ENCODE results near the gene GRIK5. TPM values are rescaled to one million over a fixed set of nuclear protein-coding genes. Genes with fewer than 3 reads are reported as not detected.
A peak's percentile ranks its signal among the peaks of the same experiment; 100 is the strongest.

GRIK5 gene
- total and polyA plus RNA-seq, 2 donors from 2014 or later = 8.9 to 16.2 TPM

DNA sequence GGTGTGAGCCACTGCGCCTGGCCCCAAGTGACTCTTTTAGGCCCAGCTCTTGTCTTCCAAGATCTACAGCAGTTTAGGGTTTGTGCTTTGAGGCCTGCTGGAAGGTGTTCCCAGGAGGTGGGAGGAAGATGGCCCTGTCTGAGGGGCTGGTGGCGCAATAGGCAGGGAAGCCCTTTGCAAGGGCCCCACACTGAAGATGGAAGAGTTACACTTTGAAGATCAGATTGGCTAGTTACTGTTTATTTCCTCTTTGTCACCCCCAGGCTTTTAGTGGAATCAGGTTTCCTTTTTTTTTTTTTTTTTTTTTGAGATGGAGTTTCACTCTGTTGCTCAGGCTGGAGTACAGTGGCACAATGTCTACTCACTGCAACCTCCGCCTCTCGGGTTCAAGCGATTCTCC is 109.0 kb downstream of the GRIK5 start:
- H3K27ac ChIP-seq (ENCODE audit: low read depth in 2 of 2, low read length in 2 of 2) = no peak overlapping the region
- no peaks in the 10 kb centered on the region for H3K9me3 ChIP-seq (ENCODE audit: control insufficient read depth in 2 of 3, insufficient read depth in 1 of 3, low read length in 3 of 3)
- TF ChIP-seq, protein P1, sequence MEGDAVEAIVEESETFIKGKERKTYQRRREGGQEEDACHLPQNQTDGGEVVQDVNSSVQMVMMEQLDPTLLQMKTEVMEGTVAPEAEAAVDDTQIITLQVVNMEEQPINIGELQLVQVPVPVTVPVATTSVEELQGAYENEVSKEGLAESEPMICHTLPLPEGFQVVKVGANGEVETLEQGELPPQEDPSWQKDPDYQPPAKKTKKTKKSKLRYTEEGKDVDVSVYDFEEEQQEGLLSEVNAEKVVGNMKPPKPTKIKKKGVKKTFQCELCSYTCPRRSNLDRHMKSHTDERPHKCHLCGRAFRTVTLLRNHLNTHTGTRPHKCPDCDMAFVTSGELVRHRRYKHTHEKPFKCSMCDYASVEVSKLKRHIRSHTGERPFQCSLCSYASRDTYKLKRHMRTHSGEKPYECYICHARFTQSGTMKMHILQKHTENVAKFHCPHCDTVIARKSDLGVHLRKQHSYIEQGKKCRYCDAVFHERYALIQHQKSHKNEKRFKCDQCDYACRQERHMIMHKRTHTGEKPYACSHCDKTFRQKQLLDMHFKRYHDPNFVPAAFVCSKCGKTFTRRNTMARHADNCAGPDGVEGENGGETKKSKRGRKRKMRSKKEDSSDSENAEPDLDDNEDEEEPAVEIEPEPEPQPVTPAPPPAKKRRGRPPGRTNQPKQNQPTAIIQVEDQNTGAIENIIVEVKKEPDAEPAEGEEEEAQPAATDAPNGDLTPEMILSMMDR (IDR thresholded peaks at IDR 0.05; ENCODE audit: borderline replicate concordance, extremely low read depth, insufficient read depth) = no peak
- no peak for FAIRE-seq
- no peak for DNase-seq
- no peaks in the 10 kb centered on the region for H3K27me3 ChIP-seq (ENCODE audit: control insufficient read depth, insufficient read depth, low read length)
- peaks cover 0 to 15% (median 4%) of the 10 kb centered on the region in 3 donors for H3K4me1 ChIP-seq (ENCODE audit: control insufficient read depth in 2 of 3, insufficient read depth in 2 of 3, low read depth in 1 of 3, low read length in 3 of 3)
- no peak overlapping the region for H3K4me3 ChIP-seq (ENCODE audit: low read length in 3 of 3)
- intact Hi-C loops (cut with DNase I) = no loop called here
- H3K9ac ChIP-seq (ENCODE audit: low read length in 3 of 3) = no peak overlapping the region
- H3K36me3 ChIP-seq (ENCODE audit: control insufficient read depth in 2 of 3, insufficient read depth in 3 of 3, low read length in 3 of 3) = peaks cover 0 to 3% (median 3%) of the 10 kb centered on the region in 3 donors

DNA sequence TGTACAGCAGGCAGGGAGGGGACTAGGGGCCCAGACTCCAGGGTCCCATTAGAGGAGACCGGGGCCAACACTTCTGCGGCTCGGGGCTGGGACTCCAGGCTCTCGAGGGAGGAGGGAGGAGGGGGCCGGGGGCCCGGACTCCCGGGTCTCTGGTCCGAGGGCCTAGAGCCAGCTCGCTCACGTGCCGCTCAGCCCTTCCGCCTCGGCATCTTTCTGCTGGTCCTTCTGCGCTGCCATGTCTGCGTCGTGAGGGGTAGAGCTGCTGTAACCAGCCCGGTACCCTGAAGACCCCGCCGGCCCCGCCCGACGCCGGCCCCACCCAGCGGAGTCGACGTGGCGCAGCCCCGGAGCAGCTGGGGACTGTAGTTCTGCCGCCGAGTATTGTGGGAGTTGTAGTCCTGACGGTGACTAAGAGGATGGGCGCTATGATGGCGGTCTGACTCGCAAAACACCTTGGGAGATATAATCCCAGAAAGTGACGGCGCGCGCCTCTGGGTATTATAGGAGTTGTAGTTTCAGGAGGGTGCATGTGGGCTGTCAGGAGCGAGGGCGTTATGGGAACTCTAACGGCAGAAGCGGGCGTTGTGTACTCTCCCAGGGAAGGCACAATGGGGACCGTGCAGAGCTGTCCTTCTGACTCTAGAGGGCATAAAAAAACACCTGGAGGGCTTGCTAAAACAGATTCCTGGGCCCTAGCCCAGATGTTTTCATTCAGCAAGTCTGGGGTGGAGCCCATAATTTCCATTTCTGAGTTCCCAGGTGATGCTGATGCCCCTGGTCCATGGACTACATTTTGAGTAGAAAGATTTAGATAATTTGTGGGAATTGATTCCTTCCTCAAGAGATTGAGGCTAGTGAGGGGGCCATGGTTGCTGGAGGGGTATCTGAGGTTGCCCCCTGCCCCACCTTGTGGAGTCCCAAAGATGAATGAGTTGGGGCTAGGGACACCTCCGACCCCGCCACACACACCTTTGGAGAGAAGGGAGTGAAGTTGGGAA is 110.7 kb downstream of the GRIK5 start, which contains the start of gene RABAC1:
Gene RABAC1, minus strand, starts transcription at position 266 of the 998 bp plus-strand sequence. Its CDS starts 29 bp downstream, at position 237.
- Histone ChIP-seq H3K9me3 (ENCODE audit: control insufficient read depth in 2 of 3, insufficient read depth in 1 of 3, low read length in 3 of 3) (no peaks in the 10 kb centered on the region), H3K27ac (ENCODE audit: low read depth in 2 of 2, low read length in 2 of 2) (peak within 1 kb of the TSS; percentile 79 to 86), H3K4me3 (ENCODE audit: low read length in 3 of 3) (peak within 1 kb of the TSS; percentile 69 to 84 (median 80)), H3K36me3 (ENCODE audit: control insufficient read depth in 2 of 3, insufficient read depth in 3 of 3, low read length in 3 of 3) (peaks cover 0 to 6% (median 3%) of the 10 kb centered on the region in 3 donors), H3K9ac (ENCODE audit: low read length in 3 of 3) (peak within 1 kb of the TSS; percentile 65 to 83 (median 75)), H3K27me3 (ENCODE audit: control insufficient read depth, insufficient read depth, low read length) (no peaks in the 10 kb centered on the region), H3K4me1 (ENCODE audit: control insufficient read depth in 2 of 3, insufficient read depth in 2 of 3, low read depth in 1 of 3, low read length in 3 of 3) (peaks cover 0 to 15% (median 4%) of the 10 kb centered on the region in 3 donors)
- FAIRE-seq = no peak
- intact Hi-C loops (cut with DNase I) = no loop called here
- TF ChIP-seq, protein P1 (IDR thresholded peaks at IDR 0.05; ENCODE audit: borderline replicate concordance, extremely low read depth, insufficient read depth) = no peak
- DNase-seq = peak; percentile 94 to 97 (median 95)

DNA sequence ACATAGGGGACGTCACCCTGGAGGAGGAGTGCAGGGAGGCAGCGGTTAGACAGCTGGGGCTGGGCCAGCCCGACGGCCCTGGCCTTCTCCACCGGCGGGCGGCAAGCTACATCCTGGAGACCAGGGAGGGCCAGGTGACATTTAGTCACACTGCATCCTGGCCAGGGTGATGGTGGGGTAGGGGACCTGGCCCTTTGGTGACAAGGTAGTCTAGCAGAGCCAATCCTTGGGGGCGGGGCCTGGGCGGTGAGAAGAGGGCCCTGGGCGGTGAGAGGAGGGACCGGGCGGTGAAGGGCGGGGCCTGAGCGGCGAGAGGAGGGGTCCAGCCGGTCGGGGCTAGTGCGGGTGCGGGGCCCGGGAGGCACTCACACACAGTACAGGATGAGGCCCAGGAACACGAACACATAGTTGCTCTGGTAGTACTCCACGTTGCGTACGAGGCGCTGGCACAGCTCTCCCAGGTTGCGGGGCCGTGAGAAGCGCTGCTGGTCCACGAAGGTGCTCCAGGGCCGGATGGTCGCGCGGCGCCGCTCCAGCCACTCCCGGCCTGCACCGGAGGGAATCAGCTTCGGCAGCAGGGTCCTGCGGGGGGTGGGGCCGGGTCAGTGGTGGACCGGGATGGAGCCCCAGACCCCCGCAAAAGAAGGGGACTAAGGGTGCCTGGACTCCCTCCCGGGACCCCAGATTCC is 111.5 kb downstream of the GRIK5 start:
- FAIRE-seq (no peak), DNase-seq (peak; percentile 86 to 95 (median 94))
- Histone ChIP-seq H3K9ac (ENCODE audit: low read length in 3 of 3) (peak overlapping the region; percentile 65 to 83 (median 75)), H3K9me3 (ENCODE audit: control insufficient read depth in 2 of 3, insufficient read depth in 1 of 3, low read length in 3 of 3) (no peaks in the 10 kb centered on the region), H3K4me1 (ENCODE audit: control insufficient read depth in 2 of 3, insufficient read depth in 2 of 3, low read depth in 1 of 3, low read length in 3 of 3) (peaks cover 0 to 15% (median 4%) of the 10 kb centered on the region in 3 donors), H3K36me3 (ENCODE audit: control insufficient read depth in 2 of 3, insufficient read depth in 3 of 3, low read length in 3 of 3) (peaks cover 0 to 6% (median 3%) of the 10 kb centered on the region in 3 donors), H3K4me3 (ENCODE audit: low read length in 3 of 3) (peak overlapping the region; percentile 69 to 84 (median 75)), H3K27me3 (ENCODE audit: control insufficient read depth, insufficient read depth, low read length) (no peaks in the 10 kb centered on the region), H3K27ac (ENCODE audit: low read depth in 2 of 2, low read length in 2 of 2) (peak overlapping the region; percentile 79 to 86)
- intact Hi-C loops (cut with DNase I) = no loop called here
- TF ChIP-seq, protein P1 (IDR thresholded peaks at IDR 0.05; ENCODE audit: borderline replicate concordance, extremely low read depth, insufficient read depth) = peak; percentile 10

All from kidney (tissue), 14 donors.